ENCODE results near the gene TEX50.
"Not testable (repeated sequence)": the region's sequence is repeated elsewhere in the genome, so short reads cannot be mapped to it uniquely, and the experiment has no call there.

Gene TEX50, protein sequence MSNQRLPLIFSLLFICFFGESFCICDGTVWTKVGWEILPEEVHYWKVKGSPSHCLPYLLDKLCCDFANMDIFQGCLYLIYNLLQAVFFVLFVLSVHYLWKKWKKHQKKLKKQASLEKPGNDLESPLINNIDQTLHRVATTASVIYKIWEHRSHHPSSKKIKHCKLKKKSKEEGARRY

DNA sequence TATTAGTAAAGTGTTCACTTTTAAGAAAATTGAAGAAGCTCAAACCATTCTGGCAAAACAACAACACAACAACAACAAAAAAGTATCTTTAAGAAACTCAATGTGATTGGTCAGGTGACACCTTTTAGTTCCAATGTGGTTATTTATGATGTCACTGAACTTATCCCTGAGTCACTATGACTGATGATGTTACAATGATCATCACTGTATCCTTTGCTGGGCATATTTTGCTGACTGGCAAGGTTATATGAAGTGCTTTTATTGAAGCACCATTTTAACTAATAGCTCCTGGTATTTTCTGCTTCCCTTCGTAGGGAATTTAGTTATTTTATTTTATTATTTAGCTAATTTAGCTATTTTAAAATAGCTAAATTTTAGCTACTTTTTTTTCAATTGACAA, at the start of gene TEX50:
TEX50 (plus strand) TSS at position 223 of the 400 bp plus-strand sequence. CDS start 184 bp downstream, outside the sequence.
- no peak for DNase-seq

DNA sequence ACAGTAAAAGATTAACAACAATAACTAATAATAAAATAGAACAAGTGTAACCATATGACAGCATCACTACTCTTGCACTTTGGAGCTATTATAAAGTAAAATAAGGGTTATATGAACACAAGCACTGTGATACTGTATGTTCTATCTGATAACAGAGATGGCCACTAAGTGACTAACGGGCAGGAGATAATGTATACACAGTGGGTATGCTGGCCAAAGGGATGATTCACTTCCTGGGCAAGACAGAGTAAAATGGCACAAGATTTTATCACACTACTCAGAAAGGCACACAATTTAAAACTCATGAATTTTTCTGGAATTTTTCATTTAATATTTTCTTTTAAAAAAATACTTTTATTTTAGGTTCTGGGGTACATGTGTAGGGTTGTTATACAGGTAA, 44.6 kb upstream of the TEX50 start:
- no peak for DNase-seq

DNA sequence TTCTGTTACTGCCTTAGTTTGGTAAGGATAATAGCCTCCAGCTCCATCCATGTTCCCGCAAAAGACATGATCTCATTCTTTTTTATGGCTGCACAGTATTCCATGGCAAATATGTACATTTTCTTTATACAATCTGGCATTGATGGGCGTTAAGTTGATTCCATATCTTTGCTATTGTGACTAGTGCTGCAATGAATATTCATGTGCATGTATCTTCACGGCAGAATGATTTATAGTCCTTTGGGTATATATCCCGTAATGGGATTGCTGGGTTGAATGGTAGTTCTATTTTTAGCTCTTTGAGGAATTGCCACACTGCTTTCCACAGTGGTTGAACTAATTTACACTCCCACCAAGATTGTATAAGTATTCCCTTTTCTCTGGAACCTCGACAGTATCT, 44.0 kb upstream of the TEX50 start:
- not testable (repeated sequence) for DNase-seq

DNA sequence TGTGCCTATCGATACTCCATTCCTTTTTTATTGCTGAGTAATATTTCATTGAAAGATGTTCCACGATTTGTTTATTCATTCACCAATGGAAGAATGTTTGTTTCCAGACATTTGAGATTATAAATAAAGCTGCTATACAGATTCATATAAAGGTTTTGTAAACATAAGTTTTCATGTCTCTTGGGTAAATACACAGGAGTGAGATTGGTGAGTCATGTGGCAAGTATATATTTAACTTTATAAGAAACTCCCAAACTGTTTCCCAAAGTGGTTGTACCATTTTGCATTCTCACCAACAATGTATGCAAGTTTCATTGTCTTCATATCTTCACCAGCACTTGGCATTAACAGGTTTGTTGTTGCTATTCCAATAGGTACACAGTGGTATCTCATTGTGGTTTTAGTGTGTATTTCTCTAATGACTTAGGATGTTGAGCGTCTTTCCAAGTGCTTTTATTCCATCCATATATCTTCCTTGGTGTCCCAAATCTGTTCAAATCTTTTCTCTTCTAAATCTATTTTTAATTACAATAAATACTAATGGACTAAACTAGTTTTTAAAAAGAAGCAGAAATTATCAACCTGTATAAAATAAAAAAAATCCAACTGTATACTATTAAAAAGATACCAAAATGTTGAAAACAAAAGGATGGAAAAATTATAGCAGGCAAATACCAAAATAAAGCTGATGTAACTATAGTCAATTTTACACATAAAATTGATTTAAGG, 38.9 kb upstream of the TEX50 start:
- DNase-seq = no peak

DNA sequence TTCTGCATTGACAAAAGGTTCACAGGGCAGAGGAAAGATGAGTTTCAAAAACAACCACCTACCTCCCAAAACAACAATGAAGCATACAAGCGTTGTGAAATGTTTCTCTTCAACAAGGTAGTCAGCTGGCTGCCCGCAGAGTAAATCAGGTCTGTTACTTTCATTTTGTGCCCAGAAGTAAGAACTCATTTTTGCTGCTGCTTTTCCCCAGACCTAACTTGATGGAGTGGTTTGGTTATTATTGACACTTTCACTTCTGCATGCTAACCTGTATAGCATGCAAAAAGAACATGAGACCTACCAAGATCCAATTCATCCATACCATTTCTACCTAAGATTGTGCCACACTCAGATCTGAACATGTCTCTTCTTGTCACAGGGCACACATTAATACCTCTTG, 33.5 kb upstream of the TEX50 start:
- no peak for DNase-seq

DNA sequence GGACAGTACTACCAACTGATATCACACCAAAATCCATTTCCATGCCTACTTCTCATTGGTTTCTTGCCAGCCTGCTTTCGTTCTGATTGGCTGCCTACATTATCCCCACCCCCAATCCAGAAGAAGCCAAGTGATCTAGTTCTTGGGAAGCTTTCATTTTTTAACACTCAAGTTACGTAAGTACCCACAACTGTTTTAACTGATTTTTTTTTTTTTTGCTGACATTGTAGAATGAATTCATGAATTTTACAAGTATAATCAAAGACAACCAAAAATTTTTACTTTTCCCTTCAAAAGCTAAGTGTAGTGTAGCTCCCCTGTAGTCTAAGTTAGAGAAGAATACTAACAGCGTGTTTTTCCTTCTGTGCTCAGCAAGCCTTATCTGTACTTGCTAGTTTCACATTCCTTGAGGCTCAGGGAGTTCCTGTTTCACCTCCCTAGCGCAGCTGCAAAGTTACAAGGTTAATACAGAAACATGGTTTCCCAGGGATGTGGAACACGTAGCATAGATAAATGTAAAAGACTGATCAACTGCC, 32.0 kb upstream of the TEX50 start, which contains the start of gene SLC9C2:
SLC9C2 (minus strand) TSS at position 17 of the 536 bp plus-strand sequence. CDS start 1,296 bp downstream, outside the sequence.
- DNase-seq = no peak

DNA sequence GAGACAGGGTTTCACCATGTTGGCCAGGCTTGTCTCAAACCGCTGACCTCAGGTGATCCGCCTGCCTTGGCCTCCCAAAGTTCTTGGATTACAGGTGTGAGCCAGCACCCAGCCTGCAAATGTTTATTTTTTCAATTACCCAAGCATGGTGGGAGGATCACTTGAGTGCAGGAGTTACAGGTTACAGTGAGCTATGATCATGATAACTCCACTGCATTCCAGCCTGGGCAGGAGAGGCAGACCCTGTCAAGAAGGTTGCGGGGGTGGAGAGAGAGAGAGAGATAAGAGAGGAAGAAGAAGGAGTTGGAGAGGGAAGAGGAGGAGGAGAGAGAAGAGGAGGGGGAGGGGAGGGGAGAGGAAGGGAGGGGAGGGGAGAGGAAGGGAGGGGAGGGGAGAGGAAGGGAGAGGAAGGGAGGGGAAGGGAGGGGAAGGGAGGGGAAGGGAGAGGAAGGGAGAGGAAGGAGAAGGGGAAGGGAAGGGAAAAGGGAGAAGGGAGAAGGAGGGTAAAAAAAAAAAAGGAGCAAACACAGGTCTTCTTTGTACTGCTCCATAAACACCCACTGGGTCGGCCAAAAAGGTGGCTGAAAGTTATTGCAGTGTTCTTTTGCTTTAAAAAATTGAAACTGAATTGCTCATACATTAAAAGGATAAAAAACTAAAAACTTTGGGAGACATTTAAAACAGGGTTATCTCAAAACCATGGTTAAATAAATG, 26.5 kb upstream of the TEX50 start:
- no peak for DNase-seq

DNA sequence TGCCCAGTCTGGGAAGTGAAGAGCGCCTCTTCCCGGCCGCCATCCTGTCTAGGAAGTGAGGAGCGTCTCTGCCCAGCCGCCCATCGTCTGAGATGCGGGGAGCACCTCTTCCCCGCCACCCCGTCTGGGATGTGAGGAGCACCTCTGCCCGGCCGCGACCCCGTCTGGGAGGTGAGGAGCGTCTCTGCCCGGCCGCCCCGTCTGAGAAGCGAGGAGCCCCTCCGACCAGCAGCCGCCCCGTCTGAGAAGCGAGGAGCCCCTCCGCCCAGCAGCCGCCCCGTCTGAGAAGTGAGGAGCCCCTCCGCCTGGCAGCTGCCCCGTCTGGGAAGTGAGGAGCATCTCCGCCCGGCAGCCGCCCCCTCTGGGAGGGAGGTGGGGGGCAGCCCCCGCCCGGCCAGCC, 22.1 kb upstream of the TEX50 start:
- DNase-seq = not testable (repeated sequence)

DNA sequence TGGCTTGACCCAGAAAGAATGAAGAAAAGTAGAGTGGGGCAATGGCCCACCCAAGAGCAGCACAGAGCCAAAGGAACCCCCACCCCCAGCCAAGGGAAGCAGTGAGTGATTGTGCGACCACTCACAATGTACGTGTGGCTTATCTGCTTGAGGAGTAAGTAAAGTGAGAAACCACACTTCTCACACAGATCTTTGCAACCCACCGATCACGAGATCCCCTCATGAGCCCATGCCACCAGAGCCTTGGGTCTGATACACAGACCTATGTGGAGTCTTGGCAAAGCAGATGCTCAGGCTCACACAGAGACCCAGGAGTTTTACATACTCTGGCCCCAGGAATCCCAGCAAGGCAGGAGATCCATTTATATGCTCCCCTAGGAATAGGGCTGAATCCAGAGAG, 18.3 kb upstream of the TEX50 start:
- DNase-seq = no peak

DNA sequence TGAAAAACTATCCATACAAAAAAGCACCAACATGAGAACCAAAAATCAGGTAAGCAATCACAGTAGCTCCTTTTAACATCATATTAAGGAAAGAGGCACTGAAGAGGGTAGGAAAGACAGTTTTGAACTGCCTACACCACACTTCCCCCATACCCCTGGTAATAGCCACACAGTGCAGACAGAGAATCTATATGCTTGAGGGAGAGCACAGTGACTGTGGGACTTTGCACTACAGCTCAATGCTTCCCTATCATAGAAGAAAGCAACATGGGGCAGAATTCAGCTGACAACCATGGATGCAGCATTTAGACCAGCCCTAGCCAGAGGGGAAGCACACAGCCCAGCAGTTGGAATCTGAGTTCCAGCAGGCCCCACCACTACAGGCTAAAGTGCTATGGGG, 7.9 kb upstream of the TEX50 start:
- DNase-seq = no peak

DNA sequence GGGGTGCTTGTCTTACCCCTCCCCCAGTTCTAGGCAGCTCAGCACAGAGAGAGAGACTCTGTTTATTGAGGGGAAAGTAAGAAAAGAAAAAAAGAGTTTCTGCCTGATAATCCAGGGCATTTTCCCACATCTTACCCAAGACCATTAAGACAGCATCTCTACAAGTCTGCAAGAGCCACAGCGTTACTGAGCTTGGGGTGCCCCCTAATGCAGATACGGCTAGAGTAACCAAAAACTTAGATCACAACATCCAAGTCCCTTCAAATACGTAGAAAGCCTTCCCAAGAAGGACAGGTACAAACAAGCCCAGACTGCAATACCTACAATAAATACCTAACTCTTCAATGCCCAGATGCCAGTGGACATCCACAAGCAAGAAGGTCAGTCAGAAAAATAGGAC, 6.2 kb upstream of the TEX50 start:
- DNase-seq = no peak

DNA sequence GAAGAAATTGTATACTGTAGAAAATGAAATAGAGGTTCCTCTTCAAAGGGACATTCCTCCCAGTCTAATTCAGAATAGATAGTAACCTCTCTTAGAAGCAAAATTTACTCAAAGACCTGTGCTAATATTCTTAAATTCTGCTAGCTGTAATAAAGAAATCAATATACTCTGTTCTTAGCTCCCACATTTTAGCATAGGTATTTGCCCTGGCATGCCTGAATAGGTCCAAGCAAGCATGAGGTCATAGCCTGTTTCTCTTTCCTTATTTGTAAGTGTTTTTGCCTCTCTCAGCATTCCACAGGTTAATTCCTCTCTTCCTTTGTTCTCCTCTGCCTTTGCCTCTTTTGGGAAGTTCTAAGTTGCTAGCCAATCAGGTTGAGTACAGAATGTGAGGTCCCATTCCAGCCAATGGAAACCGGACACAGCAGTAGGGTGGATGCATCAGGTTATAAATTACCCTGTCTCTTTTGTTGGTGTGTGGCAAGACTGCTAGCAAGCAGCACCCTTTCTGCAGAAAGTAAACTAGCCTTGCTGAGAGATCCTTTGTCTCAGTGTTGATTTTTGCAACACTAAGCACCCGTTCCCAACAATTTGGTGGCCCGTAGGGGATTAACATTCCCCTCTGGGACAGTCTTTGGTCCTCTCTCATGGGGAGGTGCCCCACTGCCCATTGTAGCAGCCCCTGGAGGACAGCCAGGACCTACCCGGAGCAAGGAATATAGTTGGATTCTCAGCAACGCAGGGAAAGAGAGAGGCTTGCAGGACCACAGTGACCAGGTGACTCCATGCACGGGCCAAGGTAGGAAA, 2.3 kb downstream of the TEX50 start:
- not testable (repeated sequence) for DNase-seq

DNA sequence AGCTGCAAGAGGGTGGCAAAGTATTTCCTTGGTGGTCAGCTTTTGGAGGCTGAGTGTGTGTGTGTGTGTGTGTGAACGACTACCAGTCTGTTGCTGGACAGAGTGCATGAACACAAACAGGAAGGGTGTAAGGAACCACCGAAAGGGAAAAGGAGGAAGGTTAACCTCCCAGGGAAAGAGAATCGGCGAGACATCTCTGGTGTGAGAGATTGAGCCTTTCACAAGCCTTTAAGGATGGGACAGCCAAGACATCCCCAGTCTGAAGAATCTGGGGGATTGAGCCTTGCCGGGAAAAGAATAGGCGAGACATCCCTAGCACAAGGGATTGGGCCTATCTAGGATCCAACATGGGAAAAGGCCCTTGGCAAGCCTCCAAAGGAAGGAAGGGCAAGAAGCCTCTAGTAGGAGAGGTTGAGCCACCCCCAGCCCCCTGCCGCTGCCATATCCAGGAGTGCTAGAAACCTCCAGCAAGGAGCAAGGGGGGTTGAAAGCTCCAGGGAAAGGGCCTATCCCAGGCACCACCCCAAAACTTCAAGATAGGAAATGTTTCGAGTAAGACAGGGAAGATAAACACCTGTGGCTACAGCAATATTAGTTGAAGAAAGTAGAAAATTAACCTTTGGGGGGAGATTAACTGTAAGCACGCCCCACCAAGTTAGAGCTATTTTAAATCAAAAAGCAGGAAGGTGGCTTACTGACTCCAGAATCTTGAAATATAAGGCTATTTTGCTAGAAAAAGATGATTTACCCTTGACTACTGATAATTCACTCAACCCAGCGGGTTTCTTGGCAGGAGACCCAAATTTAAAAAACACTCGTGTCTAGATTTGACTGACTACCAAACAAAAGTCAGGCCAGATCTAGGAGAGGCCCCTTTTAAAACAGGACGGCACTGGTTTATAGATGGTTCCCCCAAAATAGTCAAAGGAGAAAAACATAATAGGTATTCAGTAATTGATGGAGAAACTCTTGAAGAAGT, 3.2 kb downstream of the TEX50 start:
- DNase-seq = no peak

DNA sequence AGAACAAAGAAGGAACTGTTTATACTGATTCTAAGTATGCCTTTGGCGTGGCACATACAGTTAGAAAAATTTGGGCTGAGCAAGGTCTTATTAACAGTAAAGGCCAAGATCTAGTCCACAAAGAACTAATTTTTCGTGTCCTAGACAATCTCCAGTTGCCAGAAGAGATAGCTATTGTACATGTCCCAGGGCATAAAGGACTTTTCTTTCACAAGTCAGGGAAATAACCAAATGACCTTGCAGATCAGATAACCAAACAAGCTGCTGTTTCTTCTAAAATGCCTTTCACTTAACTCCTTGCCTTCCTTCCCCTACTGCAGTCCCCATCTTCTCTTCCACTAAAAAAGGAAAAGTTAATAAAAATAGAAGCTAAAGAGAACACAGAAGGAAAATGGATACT, 4.0 kb downstream of the TEX50 start:
- DNase-seq = no peak

DNA sequence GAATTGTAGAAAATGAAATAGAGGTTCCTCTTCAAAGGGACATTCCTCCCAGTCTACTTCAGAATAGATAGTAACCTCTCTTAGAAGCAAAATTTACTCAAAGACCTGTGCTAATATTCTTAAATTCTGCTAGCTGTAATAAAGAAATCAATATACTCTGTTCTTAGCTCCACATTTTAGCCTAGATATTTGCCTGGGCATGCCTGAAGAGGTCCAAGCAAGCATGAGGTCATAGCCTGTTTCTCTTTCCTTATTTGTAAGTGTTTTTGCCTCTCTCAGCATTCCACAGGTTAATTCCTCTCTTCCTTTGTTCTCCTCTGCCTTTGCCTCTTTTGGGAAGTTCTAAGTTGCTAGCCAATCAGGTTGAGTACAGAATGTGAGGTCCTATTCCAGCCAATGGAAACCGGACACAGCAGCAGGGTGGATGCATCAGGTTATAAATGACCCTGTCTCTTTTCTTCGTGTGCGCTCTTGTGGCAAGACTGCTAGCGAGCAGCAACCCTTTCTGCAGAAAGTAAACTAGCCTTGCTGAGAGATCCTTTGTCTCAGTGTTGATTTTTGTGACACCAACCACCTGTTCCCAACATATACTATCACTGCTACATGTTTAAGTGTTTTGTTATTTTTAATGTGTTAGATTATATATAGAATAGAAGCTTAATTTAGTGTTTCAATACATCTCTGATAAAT, 7.5 kb downstream of the TEX50 start:
- not testable (repeated sequence) for DNase-seq

DNA sequence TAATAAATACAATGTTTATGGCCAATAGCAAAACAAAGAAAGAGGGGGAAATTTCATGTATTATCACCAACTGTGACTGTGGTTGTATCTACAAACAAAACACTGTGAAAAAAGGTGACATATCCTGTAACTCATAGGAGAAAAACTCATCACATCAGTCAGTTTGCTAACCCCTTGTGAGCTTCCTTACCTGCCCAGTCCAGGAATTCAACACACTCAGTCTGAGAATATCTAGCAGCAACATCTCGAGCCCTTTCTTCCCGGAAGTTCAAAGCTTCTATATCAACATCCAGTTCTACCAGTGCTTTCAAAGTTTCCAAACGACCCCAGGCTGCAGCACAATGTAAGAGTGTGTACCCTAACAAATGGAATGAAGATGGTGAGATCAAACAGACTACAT, 11.5 kb downstream of the TEX50 start:
- no peak for DNase-seq

DNA sequence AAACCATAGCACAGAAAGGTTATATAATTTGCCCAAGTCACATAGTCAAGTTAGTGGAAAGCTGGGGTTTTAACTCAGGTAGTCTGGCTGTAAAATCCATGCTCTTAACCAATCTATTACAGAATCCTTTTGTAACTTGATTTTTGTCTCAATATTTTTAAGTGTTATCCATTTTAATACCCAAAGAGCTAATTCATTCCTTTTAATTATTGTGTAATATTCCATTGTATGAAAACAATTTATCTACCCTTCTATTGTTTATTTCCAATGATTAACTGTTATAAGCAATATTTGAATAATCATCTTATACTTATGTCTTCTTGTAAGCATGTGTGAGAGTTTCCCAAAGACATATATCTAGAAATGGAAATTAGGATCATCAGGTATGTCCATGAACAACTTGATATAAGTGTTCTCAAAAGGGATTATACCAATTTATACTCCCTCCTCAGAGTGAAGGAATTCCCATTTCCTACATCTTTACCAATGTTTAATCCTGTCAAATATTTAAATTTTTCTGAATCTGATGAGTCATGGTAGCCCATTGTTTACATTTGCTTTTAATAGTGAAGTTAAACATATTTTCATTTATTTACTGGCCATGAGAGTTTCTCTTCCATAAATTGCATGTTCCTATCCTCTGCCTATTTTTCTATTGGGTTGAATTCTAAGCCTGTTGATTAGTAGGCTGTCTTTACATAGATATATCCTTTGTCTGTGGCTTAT, 13.9 kb downstream of the TEX50 start:
- no peak for DNase-seq

DNA sequence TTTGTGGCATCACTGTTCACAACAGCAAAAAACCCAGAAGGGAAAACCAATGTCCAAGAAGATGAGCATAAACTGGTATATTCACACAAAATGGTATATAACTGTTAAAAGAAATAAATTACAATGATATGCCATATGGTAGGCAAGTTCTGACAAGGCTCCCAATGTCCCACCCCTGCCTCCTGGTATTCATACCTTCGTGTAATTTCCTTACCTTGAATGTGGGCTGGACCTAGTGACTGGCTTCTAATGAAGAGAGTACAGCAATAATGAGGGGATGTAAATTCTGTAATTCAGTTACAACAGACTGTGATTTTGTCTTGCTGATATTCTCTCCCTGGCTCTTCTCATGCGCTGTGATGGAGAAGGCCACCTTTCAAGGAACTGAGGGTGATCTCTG, 25.2 kb downstream of the TEX50 start:
- no peak for DNase-seq

DNA sequence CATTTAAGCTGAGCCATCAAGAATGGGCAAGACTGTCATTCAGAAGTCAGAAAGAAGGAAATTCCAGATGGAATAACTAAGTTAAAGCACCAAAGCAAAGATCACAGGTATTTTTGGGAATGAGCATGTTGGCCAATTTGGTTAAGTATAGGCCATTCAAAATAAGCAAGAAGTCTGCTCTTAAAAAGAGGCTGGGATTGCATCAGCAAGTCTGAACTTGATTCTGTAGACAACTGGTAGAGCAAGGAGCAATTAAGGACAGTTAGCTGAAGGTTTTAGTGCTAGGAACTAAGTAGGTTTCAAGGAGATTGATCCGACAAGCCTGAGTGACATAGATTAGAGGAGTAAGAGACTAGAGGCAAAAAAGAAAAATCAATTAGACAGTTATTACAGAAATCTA, 26.1 kb downstream of the TEX50 start:
- DNase-seq = no peak

DNA sequence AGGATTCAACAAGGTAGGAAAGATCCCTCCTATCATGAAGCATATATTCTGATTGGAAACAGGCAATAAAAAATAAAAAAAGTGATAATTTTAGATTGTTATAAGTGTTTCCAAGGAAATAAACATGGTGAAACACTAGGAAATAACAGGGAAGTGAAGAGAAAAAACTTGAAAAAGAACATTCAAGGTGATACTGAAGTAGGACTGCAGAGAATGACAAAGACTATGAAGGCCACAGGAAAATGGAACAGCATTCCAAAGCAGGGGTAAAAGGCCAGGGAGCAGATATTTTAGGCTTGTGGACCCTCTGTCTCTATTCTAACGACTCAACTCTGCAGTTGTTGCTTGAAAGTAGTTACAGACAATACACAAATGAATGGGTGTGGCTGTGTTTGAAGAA, 26.6 kb downstream of the TEX50 start:
- DNase-seq = no peak
